ENCODE results near the gene B3GNT7.

DNA sequence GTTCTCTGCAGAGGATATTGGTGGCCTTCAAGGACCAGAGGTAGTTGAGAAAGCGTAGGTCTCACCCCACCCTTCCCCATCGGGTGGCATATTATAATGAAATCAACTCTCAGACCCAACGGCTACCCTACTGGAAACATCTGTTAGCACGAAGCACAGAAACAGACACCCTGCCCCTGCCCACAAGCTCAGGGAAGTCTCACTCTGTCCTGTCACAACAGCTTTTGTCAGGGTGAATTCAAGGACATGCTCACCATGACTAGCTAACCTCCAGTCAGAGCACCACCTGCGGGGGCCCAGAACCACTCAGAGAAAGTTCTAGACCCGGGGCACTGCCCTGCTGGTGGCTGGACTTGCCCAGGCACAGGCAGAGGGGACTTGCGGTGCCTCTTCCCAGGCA lies 3.5 kb upstream of the B3GNT7 start:
- TF ChIP-seq RXRA (IDR thresholded peaks at IDR 0.05; ENCODE audit: insufficient read depth, low read depth, low read length), result no peak
- TF ChIP-seq, protein P1, sequence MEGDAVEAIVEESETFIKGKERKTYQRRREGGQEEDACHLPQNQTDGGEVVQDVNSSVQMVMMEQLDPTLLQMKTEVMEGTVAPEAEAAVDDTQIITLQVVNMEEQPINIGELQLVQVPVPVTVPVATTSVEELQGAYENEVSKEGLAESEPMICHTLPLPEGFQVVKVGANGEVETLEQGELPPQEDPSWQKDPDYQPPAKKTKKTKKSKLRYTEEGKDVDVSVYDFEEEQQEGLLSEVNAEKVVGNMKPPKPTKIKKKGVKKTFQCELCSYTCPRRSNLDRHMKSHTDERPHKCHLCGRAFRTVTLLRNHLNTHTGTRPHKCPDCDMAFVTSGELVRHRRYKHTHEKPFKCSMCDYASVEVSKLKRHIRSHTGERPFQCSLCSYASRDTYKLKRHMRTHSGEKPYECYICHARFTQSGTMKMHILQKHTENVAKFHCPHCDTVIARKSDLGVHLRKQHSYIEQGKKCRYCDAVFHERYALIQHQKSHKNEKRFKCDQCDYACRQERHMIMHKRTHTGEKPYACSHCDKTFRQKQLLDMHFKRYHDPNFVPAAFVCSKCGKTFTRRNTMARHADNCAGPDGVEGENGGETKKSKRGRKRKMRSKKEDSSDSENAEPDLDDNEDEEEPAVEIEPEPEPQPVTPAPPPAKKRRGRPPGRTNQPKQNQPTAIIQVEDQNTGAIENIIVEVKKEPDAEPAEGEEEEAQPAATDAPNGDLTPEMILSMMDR (IDR thresholded peaks at IDR 0.05; ENCODE audit: control extremely low read depth in 1 of 3, insufficient read depth in 1 of 3, low read depth in 1 of 3, low read length in 3 of 3), result no peak
- no peak for TF ChIP-seq TAF1 (IDR thresholded peaks at IDR 0.05; ENCODE audit: low read depth, low read length)
- TF ChIP-seq POLR2A (IDR thresholded peaks at IDR 0.05; ENCODE audit: control extremely low read depth in 1 of 2, low read depth in 2 of 2, low read length in 2 of 2), result no peak
- no peak for TF ChIP-seq SRF (IDR thresholded peaks at IDR 0.05; ENCODE audit: low read depth, low read length)
- TF ChIP-seq POLR2AphosphoS5 (IDR thresholded peaks at IDR 0.05; ENCODE audit: low read depth, low read length), result no peak
- no peak for TF ChIP-seq KDM1A (IDR thresholded peaks at IDR 0.05; ENCODE audit: borderline replicate concordance, low read length)
